Right ventricle myocardium superior (tissue), 1 donor: ENCODE data around the gene MNAT1. TPM values are rescaled to one million over a fixed set of nuclear protein-coding genes. Genes with fewer than 3 reads are reported as not detected.

Experiments
- ATAC-seq: fragments of 200-7000 bp; cut with Tn5 transposase; one replicate; pipeline ENCODE4 v1.9.1; 2020; ENCODE audit warnings: mild to moderate bottlenecking; ENCODE audit not compliant: poor library complexity
- DNase-seq: peaks from one replicate; pipeline ENCODE4 v3.0.0-alpha.2; 2020
- intact Hi-C: fragments of 100-400 bp; cut with DNase I; formaldehyde crosslinking; loops from one replicate; pipeline ENCODE4 v1.11.2; 2022
- total RNA-seq: library from RNA; stranded (reverse); fragmentation: NEBNext Ultra II Directional; extraction: Animal tissue kit (Norgen Biotek cat#: 25700); gene quantifications from one replicate; pipeline ENCODE4 v1.2.1, GENCODE V29; 2021
- donor health status: DM: no; HTN: yes; CAD: no; lungs with severe emphysema.

Gene MNAT1
- total RNA-seq, 1 donor from 2014 or later = 24.3 TPM

DNA sequence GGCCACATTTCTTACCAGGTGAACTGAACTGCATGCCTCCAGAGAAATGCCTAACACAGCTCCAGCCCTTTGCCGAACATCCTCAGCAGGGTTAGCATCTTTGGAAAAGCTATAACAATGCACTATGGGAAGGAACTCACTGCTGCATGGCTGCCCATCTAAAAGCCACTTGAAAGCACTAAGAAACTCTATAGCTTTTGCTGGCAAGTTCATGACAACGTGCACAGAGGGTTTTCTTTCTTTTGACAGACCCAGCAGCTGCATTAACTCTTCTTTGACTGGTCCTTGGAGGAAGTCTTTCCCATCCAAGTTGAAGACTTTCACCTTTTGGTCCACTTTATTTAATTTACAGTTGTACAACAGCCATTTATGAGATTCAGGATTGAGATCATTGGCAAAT lies 241.0 kb downstream of the MNAT1 start:
- no peak for ATAC-seq
- intact Hi-C loops = no loop called here

GRCh38 chr14:60977847-60978246 lies 243.3 kb downstream of the MNAT1 start:
- intact Hi-C loops = no loop called here
- DNase-seq (no peak), ATAC-seq (no peak)

More for the DNA sequence above, 241.0 kb downstream of the MNAT1 start:
- DNase-seq = no peak

GRCh38 chr14:60980811-60981632 lies 246.5 kb downstream of the MNAT1 start, which contains the start of the genes SLC38A6 and TRMT5:
SLC38A6 (plus strand) TSS chr14:60981245; CDS start chr14:60981278, 33 bp downstream.
TRMT5 (minus strand) TSS chr14:60981079; CDS start chr14:60980973, 106 bp downstream.
- intact Hi-C loops = no loop called here
- ATAC-seq (peak; percentile 98), DNase-seq (peak; percentile 95)

- DNase-seq (no peak), ATAC-seq (no peak)
- intact Hi-C loops = no loop called here
These were observed 247.3 kb downstream of the MNAT1 start for GRCh38 chr14:60981633-60982455.

DNA sequence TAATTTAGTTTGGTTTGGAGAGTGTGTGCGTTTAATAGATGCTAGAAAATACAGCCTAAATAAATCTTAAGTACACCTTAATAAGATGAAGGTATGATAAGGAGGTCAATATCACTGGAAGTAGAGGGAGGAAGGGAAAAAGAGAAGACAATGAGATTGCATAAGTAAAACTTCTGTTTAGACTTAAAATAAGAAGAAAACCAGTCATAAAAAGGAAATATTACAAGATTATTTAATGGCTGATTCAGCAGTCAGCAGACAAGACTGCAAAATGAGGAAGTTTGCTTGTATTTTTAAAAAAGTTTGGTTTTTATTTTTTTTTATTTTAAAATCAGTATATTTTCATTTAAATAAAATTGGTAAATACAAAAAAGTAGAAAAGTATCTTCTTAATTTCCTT lies 249.6 kb downstream of the MNAT1 start:
- DNase-seq (no peak), ATAC-seq (no peak)
- intact Hi-C loops = no loop called here

DNA sequence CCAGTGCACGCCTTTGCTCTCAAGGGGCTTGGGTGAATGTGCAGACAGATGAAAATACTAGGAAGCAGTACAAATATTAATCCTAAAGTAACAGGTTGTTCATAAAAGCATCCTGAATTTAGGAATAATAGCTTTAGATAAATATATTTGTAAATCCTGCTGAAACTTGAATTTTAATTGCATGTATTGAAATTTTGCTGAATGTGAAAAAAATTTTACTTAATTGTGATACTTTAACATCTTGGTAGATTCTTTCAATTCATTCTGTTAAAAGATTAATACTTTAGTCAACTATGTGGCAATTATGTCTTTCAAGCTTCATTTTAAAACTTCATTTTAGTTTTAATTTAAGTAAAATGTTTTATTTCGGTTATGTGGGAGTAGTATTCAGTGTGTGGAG lies 251.9 kb downstream of the MNAT1 start:
- no peak for ATAC-seq
- intact Hi-C loops = no loop called here

GRCh38 chr14:60989599-60989998 lies 255.0 kb downstream of the MNAT1 start:
- intact Hi-C loops = no loop called here
- ATAC-seq (no peak), DNase-seq (no peak)

More for the DNA sequence above, 251.9 kb downstream of the MNAT1 start:
- DNase-seq = no peak

- intact Hi-C loops = no loop called here
- DNase-seq (no peak), ATAC-seq (no peak)
These were observed 264.1 kb downstream of the MNAT1 start for GRCh38 chr14:60998617-60999016.

DNA sequence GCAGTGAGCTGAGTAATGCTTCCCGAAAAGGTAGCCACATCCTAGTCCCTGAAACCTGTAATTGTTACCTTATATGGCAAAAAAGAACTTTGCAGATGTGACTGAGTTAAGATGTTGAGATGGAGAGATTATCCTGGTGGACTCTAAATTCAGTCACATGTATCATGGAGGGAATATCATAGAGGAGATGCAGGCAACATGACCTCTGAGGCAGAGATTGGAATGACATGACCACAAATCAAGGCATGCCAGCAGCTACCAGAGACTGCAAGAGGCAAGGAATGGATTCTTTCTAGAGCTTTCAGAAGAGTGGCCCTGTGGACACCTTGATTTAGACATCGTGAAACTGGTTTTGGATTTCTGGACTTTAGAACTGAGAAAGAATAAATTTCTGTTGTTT lies 265.0 kb downstream of the MNAT1 start:
- no peak for ATAC-seq
- intact Hi-C loops = no loop called here
- no peak for DNase-seq

DNA sequence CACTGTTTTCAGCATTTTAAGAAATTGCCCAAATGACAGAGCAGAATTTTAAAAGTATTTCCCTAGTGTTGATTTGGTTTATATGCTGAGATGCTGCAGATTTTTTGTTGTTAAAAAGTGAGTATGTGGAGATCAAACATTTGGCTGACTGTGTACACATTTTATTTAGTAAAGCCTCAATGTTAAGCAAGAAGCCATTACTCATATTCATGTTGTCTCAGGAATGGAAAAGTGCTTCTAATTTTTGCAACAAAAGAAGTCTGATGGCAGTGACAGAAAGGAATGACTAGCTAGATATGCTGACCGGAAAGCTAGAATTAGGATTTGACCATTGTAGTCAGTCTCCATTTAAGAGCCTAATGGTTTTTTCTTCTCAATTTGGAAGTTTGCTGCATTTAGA lies 269.0 kb downstream of the MNAT1 start:
- intact Hi-C loops = no loop called here
- no peak for ATAC-seq
- DNase-seq = no peak

GRCh38 chr14:61019537-61019936 lies 285.0 kb downstream of the MNAT1 start:
- ATAC-seq = no peak
- intact Hi-C loops = no loop called here

More at GRCh38 chr14:61019537-61019936, 285.0 kb downstream of the MNAT1 start:
- no peak for DNase-seq

Other genes with a start within 250 kb of the MNAT1 start
- gene C14orf39, start 248.7 kb upstream of the MNAT1 start, total RNA-seq = not detected
- gene SIX6, start 225.6 kb upstream of the MNAT1 start, total RNA-seq = not detected
- gene SIX1, start 85.3 kb upstream of the MNAT1 start, total RNA-seq = not detected
- gene SIX4, start 10.4 kb upstream of the MNAT1 start, total RNA-seq = 1.6 TPM
- 4.4 TPM for gene TRMT5, start 246.3 kb downstream of the MNAT1 start, total RNA-seq
- gene SLC38A6, start 246.5 kb downstream of the MNAT1 start, total RNA-seq = 4.9 TPM